ENCODE results near the gene NCR3LG1.
A peak's percentile ranks its signal among the peaks of the same experiment; 100 is the strongest.

Gene NCR3LG1

DNA sequence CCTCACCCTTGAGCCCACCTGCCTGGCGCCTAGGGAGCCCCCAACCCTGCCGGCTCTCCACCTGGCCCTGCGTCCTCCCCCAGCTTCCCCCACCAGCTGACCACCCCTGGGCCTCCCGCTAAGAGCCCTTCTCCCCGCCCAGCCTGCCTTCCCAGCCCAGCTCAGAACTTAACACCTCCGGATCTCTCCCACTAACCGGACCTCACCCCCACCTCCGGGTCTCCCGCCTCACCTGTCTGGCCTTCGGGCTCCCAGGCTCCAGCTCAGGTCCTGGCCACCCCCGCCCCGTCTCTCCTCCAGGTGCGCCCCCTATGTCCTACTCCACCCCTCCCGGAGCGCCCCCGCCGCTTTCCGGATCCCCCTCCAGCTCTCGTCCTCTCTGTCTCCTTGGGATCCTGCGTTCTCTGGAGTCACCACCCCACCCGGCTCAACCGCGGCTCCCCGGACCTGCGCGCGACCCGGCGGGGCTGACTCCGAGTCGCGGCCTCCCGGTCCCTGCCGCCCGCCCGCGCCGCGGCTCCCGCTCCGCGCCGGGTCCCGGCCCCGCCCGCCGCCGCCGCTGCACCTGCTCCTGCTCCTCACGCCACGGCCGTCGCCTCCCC lies 37.1 kb downstream of the NCR3LG1 start, which contains the start of gene KCNJ11:
TSS of gene KCNJ11 (minus strand) at position 51 of the 602 bp plus-strand sequence. CDS start 568 bp downstream, outside the sequence.
- Histone ChIP-seq H3K36me3 (ENCODE audit: insufficient read depth, low read length) (peaks cover 41% of the 10 kb centered on the region), H2AFZ (ENCODE audit: low read depth, low read length) (peak within 1 kb of the TSS; percentile 69), H3K9me3 (ENCODE audit: insufficient read depth, low read length, severe bottlenecking) (no peaks in the 10 kb centered on the region), H3K4me3 (ENCODE audit: low read depth in 1 of 2, low read length in 2 of 2) (peak within 1 kb of the TSS; percentile 55 to 67; a peak in 3 of 4 replicates), H3K27ac (ENCODE audit: low read length) (peak within 1 kb of the TSS; percentile 80), H3K4me1 (ENCODE audit: insufficient read depth, low read length) (peaks cover 68% of the 10 kb centered on the region), H3K27me3 (ENCODE audit: insufficient read depth, low read length, poor library complexity) (no peaks in the 10 kb centered on the region), H3K79me2 (ENCODE audit: insufficient read depth, low read length) (peaks cover 50% of the 10 kb centered on the region), H4K20me1 (ENCODE audit: insufficient read depth, low read length) (peaks cover 32% of the 10 kb centered on the region), H3K4me2 (ENCODE audit: insufficient read depth, low read length) (peak within 1 kb of the TSS; percentile 83), H3K9ac (ENCODE audit: low read depth, low read length) (peak within 1 kb of the TSS; percentile 77)
- peak; percentile 41 for ATAC-seq (ENCODE audit: insufficient read depth, low read depth)
- DNase-seq: no peak
- TF ChIP-seq CTCF (IDR thresholded peaks at IDR 0.05; ENCODE audit: borderline replicate concordance, extremely low read depth, low read length, poor library complexity, severe bottlenecking): peak; percentile 17
- no peak for TF ChIP-seq EZH2 (IDR thresholded peaks at IDR 0.05; ENCODE audit: borderline replicate concordance, low read depth, low read length, severe bottlenecking)

- DNase-seq (peak; percentile 86), ATAC-seq (ENCODE audit: insufficient read depth, low read depth) (peak; percentile 63)
- Histone ChIP-seq H4K20me1 (ENCODE audit: insufficient read depth, low read length) (peaks cover 26% of the 10 kb centered on the region), H3K27ac (ENCODE audit: low read length) (peak overlapping the region; percentile 80), H2AFZ (ENCODE audit: low read depth, low read length) (peak overlapping the region; percentile 69), H3K27me3 (ENCODE audit: insufficient read depth, low read length, poor library complexity) (no peaks in the 10 kb centered on the region), H3K4me3 (ENCODE audit: low read depth in 1 of 2, low read length in 2 of 2) (peak overlapping the region; percentile 22 to 67; a peak in 3 of 4 replicates), H3K36me3 (ENCODE audit: insufficient read depth, low read length) (peaks cover 35% of the 10 kb centered on the region), H3K4me2 (ENCODE audit: insufficient read depth, low read length) (peak overlapping the region; percentile 83), H3K9me3 (ENCODE audit: insufficient read depth, low read length, severe bottlenecking) (no peaks in the 10 kb centered on the region), H3K4me1 (ENCODE audit: insufficient read depth, low read length) (peaks cover 61% of the 10 kb centered on the region), H3K79me2 (ENCODE audit: insufficient read depth, low read length) (peaks cover 44% of the 10 kb centered on the region), H3K9ac (ENCODE audit: low read depth, low read length) (peak overlapping the region; percentile 77)
- TF ChIP-seq EZH2 (IDR thresholded peaks at IDR 0.05; ENCODE audit: borderline replicate concordance, low read depth, low read length, severe bottlenecking) (no peak), CTCF (IDR thresholded peaks at IDR 0.05; ENCODE audit: borderline replicate concordance, extremely low read depth, low read length, poor library complexity, severe bottlenecking) (peak; percentile 73)
These were observed 37.8 kb downstream of the NCR3LG1 start for GRCh38 chr11:17389211-17389956.

DNA sequence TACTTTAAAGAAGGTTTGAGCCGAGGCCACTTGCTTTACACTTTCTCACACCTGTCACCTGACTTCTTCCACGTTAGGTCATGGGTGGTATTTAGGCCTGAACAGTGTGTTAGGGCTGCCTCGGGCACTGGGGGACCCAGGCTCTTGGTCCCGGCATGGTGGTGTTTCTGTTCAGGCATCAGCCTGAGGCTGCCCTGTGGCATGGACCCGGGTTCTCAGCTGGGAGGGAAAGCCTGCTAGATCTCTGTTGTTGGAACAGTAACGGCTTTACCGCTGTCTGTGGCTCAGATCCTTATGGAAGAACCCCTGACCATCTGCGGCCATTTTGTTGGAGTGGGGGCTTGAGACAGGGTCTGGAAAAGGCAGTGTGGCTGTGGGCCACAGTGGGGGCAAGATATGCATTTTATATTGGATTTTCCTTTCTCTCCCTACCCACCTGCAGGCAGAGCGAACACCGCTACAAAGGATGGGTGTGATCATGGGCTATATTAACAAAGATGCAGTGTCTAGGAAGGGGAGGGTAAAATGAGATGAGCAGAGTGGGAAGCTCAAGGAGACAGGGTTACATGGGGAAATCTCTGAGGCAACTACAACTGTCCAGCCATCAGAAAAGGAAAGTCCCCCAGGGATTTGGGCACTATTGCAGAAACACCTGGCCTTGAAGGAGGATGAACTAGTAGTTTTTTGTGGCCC lies 38.5 kb downstream of the NCR3LG1 start:
- Histone ChIP-seq H3K4me1 (ENCODE audit: insufficient read depth, low read length) (peaks cover 54% of the 10 kb centered on the region), H3K27me3 (ENCODE audit: insufficient read depth, low read length, poor library complexity) (no peaks in the 10 kb centered on the region), H3K36me3 (ENCODE audit: insufficient read depth, low read length) (peaks cover 28% of the 10 kb centered on the region), H3K4me3 (ENCODE audit: low read depth in 1 of 2, low read length in 2 of 2) (peak overlapping the region in 1 of 2 experiments; percentile 67; a peak in 3 of 4 replicates), H2AFZ (ENCODE audit: low read depth, low read length) (peak overlapping the region; percentile 69), H3K9ac (ENCODE audit: low read depth, low read length) (peak overlapping the region; percentile 77), H3K4me2 (ENCODE audit: insufficient read depth, low read length) (peak overlapping the region; percentile 83), H3K27ac (ENCODE audit: low read length) (peak overlapping the region; percentile 80), H3K9me3 (ENCODE audit: insufficient read depth, low read length, severe bottlenecking) (no peaks in the 10 kb centered on the region), H3K79me2 (ENCODE audit: insufficient read depth, low read length) (peaks cover 37% of the 10 kb centered on the region), H4K20me1 (ENCODE audit: insufficient read depth, low read length) (peaks cover 18% of the 10 kb centered on the region; the same call in 1 of the 2 replicates)
- ATAC-seq (ENCODE audit: insufficient read depth, low read depth) (no peak), DNase-seq (no peak)
- TF ChIP-seq EZH2 (IDR thresholded peaks at IDR 0.05; ENCODE audit: borderline replicate concordance, low read depth, low read length, severe bottlenecking) (no peak), CTCF (IDR thresholded peaks at IDR 0.05; ENCODE audit: borderline replicate concordance, extremely low read depth, low read length, poor library complexity, severe bottlenecking) (no peak)

Data from DND-41 (cell line).